ENCODE data around the gene DERL3.

DNA sequence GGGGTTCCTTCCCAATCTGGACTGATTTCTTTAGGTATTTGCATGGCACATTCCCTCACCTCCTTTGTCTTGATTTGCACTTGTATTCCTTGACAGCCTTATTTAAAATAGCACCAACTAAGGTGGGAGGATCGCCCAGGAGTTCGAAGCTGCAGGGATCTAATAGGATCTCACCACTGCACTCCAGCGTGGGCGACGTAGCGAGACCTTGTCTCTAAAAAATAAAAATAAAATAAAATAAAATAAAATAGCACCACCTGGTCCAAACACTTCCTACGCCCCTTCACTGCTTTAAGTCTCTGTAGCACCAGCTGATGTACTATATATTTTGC lies 19.6 kb upstream of the DERL3 start:
- TF ChIP-seq, protein P1, sequence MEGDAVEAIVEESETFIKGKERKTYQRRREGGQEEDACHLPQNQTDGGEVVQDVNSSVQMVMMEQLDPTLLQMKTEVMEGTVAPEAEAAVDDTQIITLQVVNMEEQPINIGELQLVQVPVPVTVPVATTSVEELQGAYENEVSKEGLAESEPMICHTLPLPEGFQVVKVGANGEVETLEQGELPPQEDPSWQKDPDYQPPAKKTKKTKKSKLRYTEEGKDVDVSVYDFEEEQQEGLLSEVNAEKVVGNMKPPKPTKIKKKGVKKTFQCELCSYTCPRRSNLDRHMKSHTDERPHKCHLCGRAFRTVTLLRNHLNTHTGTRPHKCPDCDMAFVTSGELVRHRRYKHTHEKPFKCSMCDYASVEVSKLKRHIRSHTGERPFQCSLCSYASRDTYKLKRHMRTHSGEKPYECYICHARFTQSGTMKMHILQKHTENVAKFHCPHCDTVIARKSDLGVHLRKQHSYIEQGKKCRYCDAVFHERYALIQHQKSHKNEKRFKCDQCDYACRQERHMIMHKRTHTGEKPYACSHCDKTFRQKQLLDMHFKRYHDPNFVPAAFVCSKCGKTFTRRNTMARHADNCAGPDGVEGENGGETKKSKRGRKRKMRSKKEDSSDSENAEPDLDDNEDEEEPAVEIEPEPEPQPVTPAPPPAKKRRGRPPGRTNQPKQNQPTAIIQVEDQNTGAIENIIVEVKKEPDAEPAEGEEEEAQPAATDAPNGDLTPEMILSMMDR (conservative IDR thresholded peaks at IDR 0.05; ENCODE audit: low read depth in 2 of 2) = no peak
- TF ChIP-seq, protein P2, sequence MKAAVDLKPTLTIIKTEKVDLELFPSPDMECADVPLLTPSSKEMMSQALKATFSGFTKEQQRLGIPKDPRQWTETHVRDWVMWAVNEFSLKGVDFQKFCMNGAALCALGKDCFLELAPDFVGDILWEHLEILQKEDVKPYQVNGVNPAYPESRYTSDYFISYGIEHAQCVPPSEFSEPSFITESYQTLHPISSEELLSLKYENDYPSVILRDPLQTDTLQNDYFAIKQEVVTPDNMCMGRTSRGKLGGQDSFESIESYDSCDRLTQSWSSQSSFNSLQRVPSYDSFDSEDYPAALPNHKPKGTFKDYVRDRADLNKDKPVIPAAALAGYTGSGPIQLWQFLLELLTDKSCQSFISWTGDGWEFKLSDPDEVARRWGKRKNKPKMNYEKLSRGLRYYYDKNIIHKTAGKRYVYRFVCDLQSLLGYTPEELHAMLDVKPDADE (IDR thresholded peaks at IDR 0.05) = no peak
- TF ChIP-seq EZH2phosphoT487 (IDR thresholded peaks at IDR 0.05; ENCODE audit: unreplicated experiment) (no peak), EZH2 (IDR thresholded peaks at IDR 0.05; ENCODE audit: low read depth, unreplicated experiment) (no peak)

All from GM23338 (cell line).